HG03378 (cell line): ENCODE measurements around the gene FHIT.
"Not testable (repeated sequence)": the region's sequence is repeated elsewhere in the genome, so short reads cannot be mapped to it uniquely, and the experiment has no call there.

ENCODE experiments used
- ATAC-seq: cut with Tn5 transposase; IDR thresholded peaks from one replicate; pipeline ENCODE4 v1.9.1; 2021; ENCODE audit warnings: mild to moderate bottlenecking, moderate library complexity; ENCODE audit not compliant: unreplicated experiment

Gene FHIT

GRCh38 chr3:61008153-61008997 lies 242.9 kb downstream of the FHIT start:
- ATAC-seq: no peak

- ATAC-seq: no peak
Observed at GRCh38 chr3:61005591-61005990, 245.7 kb downstream of the FHIT start.

DNA sequence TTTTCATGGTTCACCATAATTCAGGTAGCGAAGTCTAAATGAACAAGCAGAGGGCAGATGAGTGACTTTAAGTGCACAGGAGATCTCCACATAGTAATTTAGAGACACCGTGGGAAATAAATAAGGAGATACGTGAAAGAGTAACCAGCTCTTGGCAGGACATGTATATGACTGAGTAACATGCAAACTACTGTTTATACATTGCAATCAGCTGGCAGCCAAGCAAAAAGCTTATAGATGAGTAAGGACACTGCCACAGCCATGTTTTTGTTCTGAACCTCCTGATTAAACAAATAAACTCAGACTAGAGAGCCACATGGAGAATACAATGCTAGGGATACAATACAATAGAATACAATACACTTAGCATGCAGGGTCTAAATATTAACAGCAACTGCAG lies 252.4 kb downstream of the FHIT start:
- ATAC-seq: no peak

- ATAC-seq: no peak
Observed at GRCh38 chr3:60992395-60992794, 258.9 kb downstream of the FHIT start.

DNA sequence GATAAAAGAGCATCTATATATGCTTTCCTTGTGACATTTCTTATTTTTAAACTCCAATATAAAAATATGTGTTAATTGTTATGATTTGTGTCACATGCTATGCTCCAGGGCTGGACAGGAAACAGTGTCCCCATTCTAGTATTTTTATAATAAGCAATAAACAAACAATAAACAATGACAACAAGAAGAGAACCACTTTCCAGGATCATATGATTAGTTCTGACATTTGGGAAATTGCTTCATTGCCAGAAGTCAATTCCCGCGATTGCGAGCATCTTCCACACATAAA lies 260.9 kb downstream of the FHIT start:
- no peak for ATAC-seq

DNA sequence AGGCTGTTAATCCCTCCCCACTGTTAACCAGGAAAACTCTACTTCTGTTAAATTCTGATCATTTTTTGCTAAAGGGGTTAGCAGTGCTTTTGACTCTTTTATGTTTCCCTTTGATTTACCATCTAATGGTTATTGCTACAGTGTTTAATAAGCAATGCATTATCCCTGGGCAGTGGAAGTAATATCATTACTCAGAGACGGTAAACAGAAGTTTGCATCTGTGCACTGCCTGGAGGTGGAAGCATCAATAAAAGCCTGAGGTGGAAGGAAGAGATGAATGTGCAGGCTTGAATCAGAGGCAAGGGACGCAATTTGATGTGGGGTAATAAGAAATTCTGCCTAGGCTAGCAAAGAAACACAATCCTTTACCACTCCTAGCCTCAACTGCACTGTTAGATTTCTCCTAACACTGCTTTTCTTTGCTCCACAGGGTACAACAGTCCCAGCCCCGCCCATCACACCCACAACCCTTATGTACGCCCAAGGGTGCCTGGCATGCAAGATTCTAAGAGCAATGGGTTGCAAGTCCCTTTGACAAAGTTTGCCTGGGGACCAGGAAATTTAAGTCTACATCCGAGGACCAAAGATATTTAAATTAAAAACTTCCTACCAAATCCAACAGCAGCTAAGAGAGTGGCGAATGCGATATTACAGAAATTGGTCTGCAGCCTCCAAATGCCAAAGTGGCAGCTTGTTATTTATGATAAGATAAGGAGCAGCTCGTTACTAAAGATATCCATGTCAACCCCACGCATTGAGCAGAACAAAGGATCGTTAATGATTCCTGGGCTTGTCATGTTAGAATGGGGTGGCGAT lies 261.4 kb downstream of the FHIT start:
- ATAC-seq: no peak

GRCh38 chr3:60987191-60987590 lies 264.1 kb downstream of the FHIT start:
- ATAC-seq: not testable (repeated sequence)

GRCh38 chr3:60986552-60986951 lies 264.7 kb downstream of the FHIT start:
- no peak for ATAC-seq

DNA sequence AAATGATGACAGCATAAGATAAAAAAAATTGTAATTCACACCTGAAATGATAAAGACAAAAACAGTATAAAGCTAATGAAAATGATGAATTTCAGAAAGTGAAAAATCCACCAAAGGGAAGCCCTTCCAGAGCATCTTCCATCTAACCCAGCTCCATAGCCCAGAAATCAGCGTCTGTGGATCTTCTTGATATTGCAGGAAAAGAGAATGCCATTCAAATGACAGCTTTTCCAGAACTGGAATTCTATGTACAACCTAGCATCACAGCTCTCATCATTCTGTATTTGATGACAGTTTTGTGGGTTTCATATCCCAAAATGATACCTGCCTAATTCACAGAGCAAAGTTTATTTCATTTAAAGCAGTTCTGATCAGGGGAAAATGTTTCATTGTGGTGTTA lies 267.3 kb downstream of the FHIT start:
- ATAC-seq: no peak

DNA sequence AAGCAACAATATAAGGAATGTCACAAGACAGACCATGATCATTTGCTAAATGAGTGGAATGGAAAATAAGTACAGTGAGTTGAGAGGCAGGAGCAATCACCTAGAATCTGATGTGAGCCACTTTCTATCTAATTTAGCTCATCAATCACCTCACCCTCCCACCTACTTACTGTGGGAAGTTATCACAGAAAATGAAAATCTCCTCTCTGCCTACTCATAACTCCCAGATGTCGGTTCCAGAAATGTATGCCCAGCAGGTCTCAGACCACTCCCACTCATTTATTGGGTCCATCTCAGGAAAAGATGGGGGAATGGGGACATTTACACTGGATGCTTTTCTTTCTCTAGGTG lies 270.9 kb downstream of the FHIT start:
- no peak for ATAC-seq

GRCh38 chr3:60979461-60980341 lies 271.6 kb downstream of the FHIT start:
- no peak for ATAC-seq

DNA sequence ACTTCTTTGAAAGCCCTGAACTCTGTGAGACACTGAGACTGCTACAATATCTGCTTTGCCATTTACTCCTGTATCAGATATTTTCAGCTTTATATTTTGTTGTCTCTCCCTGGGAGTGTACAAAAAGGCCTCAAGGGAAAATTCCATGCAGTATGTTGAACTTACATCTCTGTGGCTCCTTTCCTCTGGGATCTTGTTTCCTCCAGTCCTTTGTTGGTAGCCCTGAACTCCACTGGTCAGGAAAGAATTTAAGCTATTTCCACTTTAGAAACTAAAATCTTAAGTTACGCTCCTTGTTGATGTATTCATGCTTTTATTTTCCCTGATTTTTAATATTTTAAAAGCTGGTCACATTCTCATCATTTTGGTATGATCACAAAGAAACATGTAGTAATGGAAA lies 277.9 kb downstream of the FHIT start:
- ATAC-seq: no peak

GRCh38 chr3:60972599-60972998 lies 278.7 kb downstream of the FHIT start:
- ATAC-seq: no peak

DNA sequence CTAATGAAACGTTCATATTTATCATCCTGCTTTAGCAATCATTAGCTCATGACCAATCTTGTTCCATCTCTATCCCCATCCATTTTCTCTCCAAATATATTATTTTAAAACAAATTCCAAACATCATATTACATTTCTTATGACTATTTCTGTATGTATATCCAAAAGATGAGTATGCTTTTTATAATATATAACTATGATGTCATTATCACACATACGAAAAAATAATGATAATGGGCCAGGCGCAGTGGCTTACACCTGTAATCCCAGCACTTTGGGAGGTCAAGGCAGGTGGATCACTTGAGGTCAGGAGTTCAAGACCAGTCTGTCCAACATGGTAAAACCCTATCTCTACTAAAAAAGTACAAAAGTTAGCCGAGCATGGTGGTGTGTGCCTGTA lies 280.4 kb downstream of the FHIT start:
- no peak for ATAC-seq

DNA sequence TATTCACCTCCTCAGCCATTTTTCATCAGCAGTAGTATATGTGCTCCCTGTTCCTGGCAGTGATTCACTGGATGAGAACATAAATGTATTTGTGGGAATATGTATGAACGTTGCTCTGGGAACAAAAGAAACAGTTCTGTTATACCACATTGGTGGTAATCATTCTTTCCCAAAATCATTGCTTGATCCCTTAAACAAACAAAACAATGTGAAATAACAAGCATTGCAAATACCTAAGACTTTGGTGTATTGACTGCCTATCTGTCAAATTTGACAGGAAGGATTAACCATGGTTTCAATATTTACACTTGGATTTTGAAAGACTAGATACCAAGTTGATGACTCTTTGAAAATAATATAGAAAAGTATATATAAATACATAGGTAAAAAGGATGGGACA lies 284.1 kb downstream of the FHIT start:
- ATAC-seq: no peak

- ATAC-seq: no peak
Observed at GRCh38 chr3:60957541-60957940, 293.7 kb downstream of the FHIT start.

DNA sequence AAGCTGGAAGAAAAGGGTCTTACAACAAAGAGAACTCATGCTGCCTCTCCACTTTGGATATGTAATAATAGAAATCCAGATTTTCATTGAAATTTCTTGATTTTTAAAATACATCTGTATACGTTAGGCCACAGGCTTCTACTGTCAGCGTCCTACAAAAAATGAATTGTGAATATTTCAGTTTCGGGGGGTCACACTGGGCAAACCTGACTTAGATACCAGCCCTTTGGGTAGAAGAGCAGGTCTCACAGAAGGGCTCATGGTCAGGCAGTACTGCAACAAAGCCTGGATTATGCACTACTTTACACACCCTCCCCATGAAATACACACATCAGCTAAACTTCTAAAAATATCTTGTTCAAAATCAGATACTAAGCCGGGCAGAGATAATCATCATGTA lies 294.5 kb downstream of the FHIT start:
- no peak for ATAC-seq

GRCh38 chr3:60955034-60955433 lies 296.2 kb downstream of the FHIT start:
- no peak for ATAC-seq

DNA sequence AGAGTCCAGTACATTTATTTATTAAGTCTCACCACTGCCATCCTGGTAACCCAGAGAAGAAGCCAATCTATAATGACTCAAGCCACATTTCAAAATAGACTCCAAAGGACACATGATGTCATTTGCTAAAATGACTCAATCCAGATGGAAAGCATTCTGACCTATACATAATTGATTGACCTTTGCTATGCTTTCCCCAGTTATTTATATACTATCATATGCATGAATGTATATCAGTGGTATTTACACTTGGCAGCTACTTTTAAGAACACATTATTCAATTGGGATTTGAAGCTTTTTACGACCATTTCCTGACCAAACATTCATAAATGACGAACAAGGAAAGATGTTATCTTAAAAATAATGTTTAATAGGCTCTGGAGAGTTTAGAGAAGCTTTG lies 297.2 kb downstream of the FHIT start:
- ATAC-seq: no peak

DNA sequence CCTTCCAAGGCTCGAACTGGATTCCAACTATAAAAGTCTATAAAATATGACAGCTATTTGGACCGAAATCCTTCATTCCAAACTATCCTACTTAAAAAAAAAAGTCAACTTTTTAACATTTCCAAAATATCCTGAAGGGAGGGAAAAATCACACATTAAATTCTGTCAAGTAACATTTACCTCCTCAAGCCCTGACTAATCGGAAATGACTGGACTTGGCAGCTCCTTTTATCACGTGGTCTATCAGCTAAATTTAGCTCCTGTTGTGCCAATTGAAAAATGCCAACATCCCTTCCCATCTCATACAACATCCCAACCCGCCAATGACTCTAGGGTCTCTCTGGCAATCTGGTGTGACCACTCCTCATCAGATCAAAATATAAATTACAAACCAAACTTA lies 297.9 kb downstream of the FHIT start:
- no peak for ATAC-seq

DNA sequence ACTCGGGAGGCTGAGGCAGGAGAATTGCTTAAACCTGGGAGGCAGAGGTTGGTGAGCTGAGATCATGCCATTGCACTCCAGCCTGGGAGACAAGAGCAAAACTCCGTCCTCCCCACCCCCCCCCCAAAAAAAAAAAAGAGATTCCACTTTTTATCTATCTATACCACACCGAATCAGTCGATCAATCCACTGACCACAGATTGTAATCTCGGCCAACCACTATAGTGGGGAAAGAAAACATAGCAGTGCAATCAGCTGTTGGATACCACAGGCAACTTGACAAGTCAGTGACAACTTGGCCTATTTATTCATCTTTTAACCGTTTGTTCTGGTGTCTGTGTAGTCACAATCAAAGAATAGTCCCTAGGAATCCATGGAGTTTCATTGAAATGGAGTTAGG lies 299.2 kb downstream of the FHIT start:
- no peak for ATAC-seq

- ATAC-seq: no peak
Observed at GRCh38 chr3:60949146-60949545, 302.1 kb downstream of the FHIT start.
